SH-SY5Y (cell line): Measurements from ENCODE around the gene TUBB.

Source experiments
- GATA2 ChIP-seq: IDR thresholded peaks from 2 replicates; pipeline ENCODE4 v1.6.1; 2011; ENCODE audit warnings: mild to moderate bottlenecking, low read depth, low read length
- GATA3 ChIP-seq: IDR thresholded peaks from 2 replicates; pipeline ENCODE4 v1.6.1; 2011; ENCODE audit warnings: low read depth, mild to moderate bottlenecking, low read length, moderate library complexity

DNA sequence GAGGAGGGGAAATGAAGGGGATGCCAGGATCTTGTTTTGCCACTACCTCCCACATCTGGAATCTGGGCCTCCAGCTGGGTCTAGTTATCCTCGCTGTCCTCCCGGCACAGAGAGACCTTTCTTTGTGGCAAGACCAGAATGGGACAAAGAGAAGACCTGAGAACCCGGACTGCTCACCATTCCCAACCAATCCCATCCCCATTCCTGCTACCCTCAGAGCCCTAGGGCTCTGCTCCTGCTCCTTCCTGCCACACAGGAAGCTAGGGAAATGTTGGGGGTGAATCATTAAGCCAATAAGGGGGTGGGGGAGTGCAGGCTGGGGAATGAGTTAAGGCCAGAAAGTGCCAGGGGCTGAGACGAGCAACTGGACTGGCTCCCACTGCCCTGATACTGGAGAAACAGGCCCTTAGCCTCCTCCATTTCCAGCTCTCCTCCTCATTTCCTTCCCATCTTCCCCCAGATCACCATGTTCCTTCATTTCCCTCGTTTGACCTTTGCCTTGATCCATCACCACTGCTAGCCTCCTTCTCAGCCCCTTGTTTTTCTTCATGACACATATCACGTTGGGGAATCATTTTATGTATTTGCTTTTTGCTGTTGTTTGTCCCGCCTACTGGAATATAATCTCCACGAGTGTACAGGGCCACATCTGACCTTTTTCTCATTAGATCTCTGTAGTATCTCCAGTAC, 28.8 kb downstream of the TUBB start:
- TF ChIP-seq GATA3 (no peak), GATA2 (no peak)
